Activated CD8-positive, alpha-beta memory T cell treated with anti-CD3 and anti-CD28 coated beads, Interleukin-2, amount 50 U/mL, for 48 hours (primary cell): ENCODE measurements around the gene PICALM.

Experiments used
- DNase-seq: peaks from one replicate; pipeline ENCODE4 v3.0.0-alpha.2; 2020

PICALM gene

GRCh38 chr11:86046116-86046515 lies 22.8 kb downstream of the PICALM start:
- DNase-seq: no peak

GRCh38 chr11:86043765-86044503 lies 24.9 kb downstream of the PICALM start:
- no peak for DNase-seq

DNA sequence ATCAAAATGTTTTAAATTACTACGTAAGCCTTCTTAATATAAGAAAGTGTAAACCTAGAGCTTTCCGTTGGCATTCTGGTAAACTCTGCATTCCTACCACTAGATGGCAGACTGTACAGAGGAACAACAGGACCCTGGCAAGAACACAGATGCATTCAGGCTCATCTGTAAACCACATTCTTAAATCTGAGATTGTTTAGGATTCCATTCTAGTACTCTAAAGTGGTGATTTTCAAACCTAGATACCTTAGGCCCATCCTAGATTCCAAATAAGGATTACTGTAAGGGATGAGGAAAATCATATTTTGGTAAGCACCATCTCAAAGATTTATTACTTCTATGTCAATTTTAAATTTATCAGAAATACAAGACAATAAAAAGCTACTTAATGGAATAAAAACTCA lies 26.9 kb downstream of the PICALM start:
- no peak for DNase-seq

DNA sequence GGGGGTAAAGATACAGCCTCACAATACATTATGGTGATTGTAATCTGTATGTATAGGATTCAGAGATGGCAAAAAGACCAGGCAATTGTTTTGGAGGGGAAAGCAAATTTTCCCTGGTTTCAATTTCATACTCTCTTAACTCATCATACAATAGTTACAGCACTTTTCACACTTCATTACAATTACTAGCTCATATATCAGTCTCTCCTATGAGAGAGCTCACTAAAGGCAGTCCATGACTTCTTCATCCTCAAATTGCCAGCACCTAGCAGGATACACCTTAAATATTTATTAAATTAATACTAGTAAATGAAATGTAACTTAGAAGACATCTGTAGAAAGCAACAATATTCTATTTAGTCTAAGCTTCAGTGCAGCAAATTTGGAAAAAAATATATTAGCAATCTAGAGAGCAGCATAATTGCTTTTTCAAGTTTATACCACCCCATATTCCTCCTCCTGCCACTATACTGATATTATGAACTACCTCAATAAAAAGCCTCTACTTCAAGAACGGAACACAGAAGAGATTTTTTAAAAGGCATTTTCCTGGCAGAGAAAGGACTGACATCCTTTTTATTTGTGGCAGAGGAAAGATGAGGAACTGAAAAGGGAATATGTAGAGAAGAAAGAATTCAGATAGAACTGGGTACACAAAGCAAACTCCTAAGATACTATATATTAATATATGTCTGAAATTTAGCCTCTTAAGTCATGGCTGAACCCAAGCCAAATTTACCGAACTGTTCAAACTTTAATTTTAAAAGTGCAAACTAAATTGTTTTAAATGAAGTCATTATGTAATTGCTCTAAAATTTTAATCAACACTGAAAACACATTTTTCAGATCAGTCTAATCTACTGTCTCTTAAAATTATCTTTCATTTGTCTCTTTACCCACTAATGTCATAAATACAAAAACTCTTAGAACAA lies 27.7 kb downstream of the PICALM start:
- DNase-seq: no peak

DNA sequence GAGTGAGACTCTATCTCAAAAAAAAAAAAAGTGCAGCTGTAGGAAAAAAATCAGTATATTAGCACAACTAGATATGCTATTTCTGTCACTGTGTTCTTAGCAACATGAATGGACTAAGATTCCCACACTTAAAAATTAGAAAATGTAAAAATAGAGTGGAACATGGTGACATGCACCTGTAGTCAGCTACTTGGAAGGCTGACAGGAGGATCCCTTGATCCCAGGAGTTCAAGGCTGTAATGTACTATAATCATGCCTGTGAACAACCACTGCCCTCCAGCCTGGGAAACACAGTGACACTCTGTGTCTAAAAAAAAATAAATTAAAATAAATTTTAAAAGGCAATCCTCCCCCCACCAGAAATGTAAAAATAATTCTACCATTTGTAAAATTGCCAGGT lies 29.8 kb downstream of the PICALM start:
- DNase-seq: no peak

DNA sequence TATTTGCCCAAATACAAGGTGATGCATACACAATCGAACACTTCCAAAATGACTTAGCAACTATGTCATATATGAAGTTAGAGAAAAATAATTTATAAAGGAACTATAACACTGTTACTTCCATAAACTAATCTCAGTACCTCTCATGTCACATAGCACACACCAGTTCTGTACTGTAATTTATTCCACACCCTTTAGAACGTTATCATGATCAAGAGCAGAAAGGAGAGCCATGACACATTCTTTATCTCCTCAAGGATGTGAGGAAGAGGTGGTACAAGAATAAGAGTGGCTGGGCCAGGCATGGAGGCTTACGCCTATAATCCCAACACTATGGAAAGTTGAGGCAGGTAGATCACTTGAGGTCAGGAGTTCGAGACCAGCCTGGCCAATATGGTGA lies 31.1 kb downstream of the PICALM start:
- no peak for DNase-seq

- DNase-seq: no peak
These were observed 33.0 kb downstream of the PICALM start for GRCh38 chr11:86035920-86036319.

GRCh38 chr11:86035164-86035563 lies 33.7 kb downstream of the PICALM start:
- DNase-seq: no peak

- no peak for DNase-seq
These were observed 34.2 kb downstream of the PICALM start for GRCh38 chr11:86034710-86035109.

DNA sequence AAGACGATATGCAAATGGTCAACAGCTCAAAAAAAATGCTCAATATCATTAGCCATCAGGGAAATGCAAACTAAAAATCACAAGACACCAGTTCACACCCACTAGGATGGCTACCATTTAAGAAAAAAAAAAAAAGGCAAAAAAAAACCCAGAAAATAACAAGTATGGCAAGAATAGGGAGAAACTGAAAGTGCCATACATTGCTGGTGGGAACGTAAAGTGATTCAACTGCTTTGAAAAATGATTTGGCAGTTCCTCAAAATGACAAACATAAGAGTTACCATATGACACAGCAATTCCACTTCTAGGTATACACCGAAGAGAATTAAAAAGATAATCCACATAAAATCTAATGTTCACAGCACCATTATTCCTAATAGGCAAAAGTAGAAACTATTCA lies 47.5 kb downstream of the PICALM start:
- no peak for DNase-seq

- DNase-seq: no peak
These were observed 50.6 kb downstream of the PICALM start for GRCh38 chr11:86018249-86018648.

DNA sequence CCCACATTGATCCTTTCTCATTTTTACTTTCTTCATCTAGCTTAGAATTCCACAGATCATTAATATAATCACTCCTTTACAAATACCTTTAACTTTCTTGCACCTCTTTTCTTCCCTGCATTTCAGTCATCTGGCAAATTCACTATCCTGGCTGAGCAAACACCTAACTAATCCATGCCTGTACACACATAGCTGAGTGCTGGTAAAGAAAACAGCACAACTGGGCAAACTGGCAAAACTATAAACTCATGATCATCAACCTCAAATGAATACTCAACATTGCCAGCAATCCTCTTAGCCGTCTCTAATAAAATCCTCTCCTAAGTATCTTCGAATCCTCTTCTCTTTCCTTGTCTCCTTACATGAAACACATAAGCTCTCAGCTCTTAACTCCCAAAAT lies 52.4 kb downstream of the PICALM start:
- DNase-seq: no peak

GRCh38 chr11:86015699-86016098 lies 53.2 kb downstream of the PICALM start:
- no peak for DNase-seq

GRCh38 chr11:86014221-86014620 lies 54.7 kb downstream of the PICALM start:
- no peak for DNase-seq

- no peak for DNase-seq
These were observed 55.2 kb downstream of the PICALM start for GRCh38 chr11:86013713-86014112.

- DNase-seq: no peak
These were observed 57.7 kb downstream of the PICALM start for GRCh38 chr11:86011175-86011574.

DNA sequence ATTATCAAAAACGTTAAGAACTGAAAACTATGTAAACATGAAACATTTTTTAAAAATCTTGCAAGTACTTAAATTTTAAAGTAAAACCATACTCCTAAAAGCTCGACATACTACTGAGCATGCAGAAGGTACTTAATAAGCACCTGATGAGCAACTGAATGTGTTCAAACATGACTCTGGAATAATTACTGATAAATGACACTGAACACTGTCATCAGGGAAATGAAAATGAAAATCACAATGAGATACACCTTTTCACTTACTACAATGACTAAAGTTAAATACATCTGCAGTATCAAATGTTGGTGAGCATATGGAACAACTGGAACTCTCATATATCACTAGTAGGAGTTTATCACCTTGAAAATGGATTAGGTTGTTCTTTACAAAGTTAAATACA lies 65.2 kb downstream of the PICALM start:
- DNase-seq: no peak

GRCh38 chr11:86002431-86002830 lies 66.5 kb downstream of the PICALM start:
- DNase-seq: no peak

DNA sequence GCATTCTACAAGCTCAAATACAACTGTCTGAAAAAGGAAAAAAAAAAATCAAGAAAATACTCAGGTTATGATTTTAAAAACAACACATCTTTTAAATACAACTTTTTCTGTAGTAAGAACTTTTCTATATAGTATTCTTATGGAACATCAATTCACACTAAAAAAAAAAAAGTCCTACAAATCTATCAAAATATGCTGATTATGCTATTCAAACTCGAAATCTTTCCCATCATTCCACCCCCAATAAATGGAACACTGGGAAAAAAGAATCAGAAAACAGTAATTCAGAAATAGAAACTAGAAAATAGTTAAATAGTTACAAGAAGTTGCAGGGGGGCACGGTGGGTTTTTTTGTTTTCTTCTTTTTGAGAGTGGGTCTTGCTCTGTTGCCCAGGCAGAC lies 77.4 kb downstream of the PICALM start:
- no peak for DNase-seq

DNA sequence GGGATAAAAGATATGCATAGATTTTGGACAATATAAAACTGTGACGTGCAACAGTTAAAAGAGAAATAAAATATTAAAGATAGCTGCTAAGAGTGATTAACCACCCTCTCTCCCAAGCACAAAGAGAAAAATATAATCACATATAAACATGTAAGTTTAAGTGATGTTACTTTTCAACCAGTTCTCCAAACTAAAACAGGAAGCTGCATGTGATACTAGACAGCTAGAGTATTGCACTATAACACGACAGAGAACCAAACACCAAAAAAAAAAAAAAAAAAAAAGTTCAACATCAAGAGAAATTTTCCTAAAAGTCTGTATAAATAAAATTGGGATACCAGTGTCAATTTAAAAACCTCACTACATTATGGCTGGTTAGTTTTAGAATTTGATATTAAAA lies 79.1 kb downstream of the PICALM start:
- DNase-seq: no peak

DNA sequence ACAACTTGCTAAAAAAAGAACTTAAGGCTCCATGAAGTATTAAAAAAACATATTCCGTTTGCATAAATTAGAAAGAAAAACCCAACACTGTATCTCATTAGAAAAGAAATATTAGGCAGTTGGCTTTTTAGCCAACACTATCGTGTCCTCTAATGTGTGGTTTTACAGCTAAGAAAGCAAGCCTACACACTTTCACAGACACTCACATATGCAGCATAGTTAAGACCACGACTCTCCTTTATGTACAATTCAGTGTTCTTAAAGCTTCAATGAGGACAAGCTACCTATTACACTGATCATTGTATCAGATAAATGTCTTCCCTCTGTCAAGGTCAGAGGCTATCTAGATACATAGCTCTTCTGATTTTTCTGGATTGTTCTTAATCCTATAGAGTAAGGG lies 80.1 kb downstream of the PICALM start:
- DNase-seq: no peak

GRCh38 chr11:85977751-85978160 lies 91.1 kb downstream of the PICALM start:
- DNase-seq: no peak

DNA sequence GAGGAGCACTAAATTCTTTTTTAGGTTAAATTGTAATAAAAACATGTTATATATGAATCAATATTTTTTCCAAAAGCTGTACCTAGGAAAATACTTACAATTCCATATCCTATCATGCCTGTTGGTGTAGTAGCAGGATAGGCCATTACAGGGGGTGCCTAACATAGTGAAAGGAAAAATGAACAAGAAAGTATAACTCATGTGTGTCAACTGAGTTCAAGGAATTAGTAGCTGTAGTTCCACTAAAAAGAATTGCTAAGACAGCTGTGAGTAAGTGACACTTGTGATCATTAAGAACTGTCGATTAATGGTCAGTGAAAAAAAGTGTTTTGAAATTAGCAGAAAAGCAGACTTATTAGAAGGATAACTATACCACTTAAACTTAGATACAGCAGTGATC lies 92.4 kb downstream of the PICALM start:
- DNase-seq: no peak

- DNase-seq: no peak
These were observed 94.8 kb downstream of the PICALM start for GRCh38 chr11:85974122-85974521.
